Thoracic aorta (tissue), 2 donors: ENCODE results near the gene NOS1AP. TPM values are rescaled to one million over a fixed set of nuclear protein-coding genes. Genes with fewer than 3 reads are reported as not detected.

Experiments
- ATAC-seq: fragments of 150-250 bp; one replicate; pipeline ENCODE4 v1.8.0; 2017; ENCODE audit warnings: low read depth; ENCODE audit not compliant: insufficient number of reproducible peaks, low FRiP score
- DNase-seq: peaks from one replicate; pipeline ENCODE4 v3.0.0-alpha.2; 2020; ENCODE audit warnings: low spot score
- H3K27ac ChIP-seq, 2 donors: fragments of 200-600 bp; sonication (generic); 1 replicate in 1 of 2; 2 replicates in 1 of 2; pipeline ENCODE4 v1.5.1; 2016; ENCODE audit warnings: mild to moderate bottlenecking in 2 of 2, moderate library complexity in 2 of 2
- H3K27me3 ChIP-seq: fragments of 200-600 bp; sonication (generic); replicated peaks from 2 replicates; pipeline ENCODE4 v1.6.0; 2016; ENCODE audit warnings: mild to moderate bottlenecking; ENCODE audit not compliant: insufficient read depth
- H3K36me3 ChIP-seq: fragments of 200-600 bp; sonication (generic); one replicate; pipeline ENCODE4 v1.5.1; 2016
- H3K4me1 ChIP-seq, 2 donors: fragments of 200-600 bp; sonication (generic); 1 replicate in 1 of 2; 2 replicates in 1 of 2; pipeline versions ENCODE4 v1.5.1 to v1.6.0; 2016; ENCODE audit warnings: low read depth in 2 of 2, mild to moderate bottlenecking in 1 of 2; ENCODE audit not compliant: control insufficient read depth in 1 of 2
- H3K4me3 ChIP-seq: fragments of 200-600 bp; sonication (generic); 2 replicates; pipeline ENCODE4 v1.5.1; 2016; ENCODE audit warnings: mild to moderate bottlenecking
- H3K9me3 ChIP-seq: fragments of 200-600 bp; sonication (generic); 2 replicates; pipeline ENCODE4 v1.5.1; 2016
- CTCF ChIP-seq: fragments of 200-600 bp; sonication (generic); IDR thresholded peaks from one replicate; pipeline ENCODE4 v1.5.1; 2019; ENCODE audit warnings: antibody characterized with exemption
- total RNA-seq, 2 donors: library from RNA; depleted of rRNA; stranded (reverse); fragments of >200 nt; gene quantifications; one replicate each; pipeline versions ENCODE4 v1.1.0 to v1.2.3, GENCODE V29; 2016

NOS1AP gene
- total RNA-seq, 2 donors from 2014 or later, result 6.3 to 12.2 TPM

GRCh38 chr1:162153374-162153773, 83.9 kb downstream of the NOS1AP start:
- Histone ChIP-seq H3K27me3 (no peaks in the 10 kb centered on the region), H3K4me3 (no peak overlapping the region), H3K4me1 (no peaks in the 10 kb centered on the region), H3K36me3 (no peaks in the 10 kb centered on the region), H3K27ac (no peak overlapping the region), H3K9me3 (no peaks in the 10 kb centered on the region)
- TF ChIP-seq CTCF, result no peak
- DNase-seq (no peak), ATAC-seq (no peak)

GRCh38 chr1:162157469-162157868, 88.0 kb downstream of the NOS1AP start:
- no peaks in the 10 kb centered on the region for H3K27me3 ChIP-seq
- ATAC-seq, result no peak

GRCh38 chr1:162158624-162159271, 89.3 kb downstream of the NOS1AP start:
- Histone ChIP-seq H3K27me3 (no peaks in the 10 kb centered on the region), H3K27ac (no peak overlapping the region), H3K4me1 (no peaks in the 10 kb centered on the region), H3K9me3 (no peaks in the 10 kb centered on the region), H3K36me3 (no peaks in the 10 kb centered on the region), H3K4me3 (no peak overlapping the region)
- ATAC-seq (no peak), DNase-seq (no peak)
- TF ChIP-seq CTCF, result no peak

More at GRCh38 chr1:162157469-162157868, 88.0 kb downstream of the NOS1AP start:
- Histone ChIP-seq H3K9me3 (no peaks in the 10 kb centered on the region), H3K4me3 (no peak overlapping the region), H3K36me3 (no peaks in the 10 kb centered on the region), H3K27ac (no peak overlapping the region), H3K4me1 (no peaks in the 10 kb centered on the region)
- no peak for TF ChIP-seq CTCF
- no peak for DNase-seq

GRCh38 chr1:162159515-162159914, 90.0 kb downstream of the NOS1AP start:
- TF ChIP-seq CTCF, result no peak
- ATAC-seq, result no peak
- no peak for DNase-seq
- no peaks in the 10 kb centered on the region for H3K4me1 ChIP-seq
- H3K4me3 ChIP-seq, result no peak overlapping the region
- H3K27ac ChIP-seq, result no peak overlapping the region
- no peaks in the 10 kb centered on the region for H3K27me3 ChIP-seq
- H3K36me3 ChIP-seq, result no peaks in the 10 kb centered on the region
- H3K9me3 ChIP-seq, result no peaks in the 10 kb centered on the region

- Histone ChIP-seq H3K36me3 (no peaks in the 10 kb centered on the region), H3K9me3 (no peaks in the 10 kb centered on the region), H3K4me3 (no peak overlapping the region), H3K27ac (no peak overlapping the region), H3K4me1 (no peaks in the 10 kb centered on the region), H3K27me3 (no peaks in the 10 kb centered on the region)
- TF ChIP-seq CTCF, result no peak
- DNase-seq (no peak), ATAC-seq (no peak)
These were observed 92.5 kb downstream of the NOS1AP start for GRCh38 chr1:162161916-162162550.
